Spleen (tissue), 7 donors: ENCODE data around the gene PVALEF.

Source experiments
- CTCF ChIP-seq, 11 experiments: fragments of 200-600 bp in 7 of 11; fragments of 450-650 bp in 4 of 11; sonication (generic) in 4 of 11; IDR thresholded peaks in 8 of 11; conservative IDR thresholded peaks in 3 of 11; 1 replicate in 7 of 11; 2 replicates in 4 of 11; pipeline versions ENCODE4 v1.4.0 to v1.8.0; 2016 to 2021; ENCODE audit warnings: antibody characterized with exemption in 11 of 11, inconsistent platforms in 4 of 11, mild to moderate bottlenecking in 1 of 11
- POLR2A ChIP-seq, 3 donors: fragments of 450-650 bp; IDR thresholded peaks; one replicate each; pipeline ENCODE4 v1.5.1; 2017; ENCODE audit warnings: antibody characterized with exemption in 3 of 3, mild to moderate bottlenecking in 1 of 3
- POLR2AphosphoS5 ChIP-seq, 3 donors: sonication (generic); formaldehyde crosslinking; IDR thresholded peaks; one replicate each; pipeline ENCODE4 v1.5.1; 2017; ENCODE audit warnings: antibody characterized with exemption in 3 of 3
- donor health status: DM: no; HTN: no; CAD: no; lungs with moderate emphysema.
- donor health status: DM: no; HTN: no; CAD: no.
- donor health status: DM: no; HTN: no; CAD: no.

GRCh38 chr17:81123052-81124048, 42.0 kb upstream of the PVALEF start:
- TF ChIP-seq CTCF (IDR thresholded peaks at IDR 0.05 in 8 of 11, conservative IDR thresholded peaks at IDR 0.05 in 3 of 11) (no peak), POLR2A (IDR thresholded peaks at IDR 0.05) (no peak), POLR2AphosphoS5 (IDR thresholded peaks at IDR 0.05) (no peak)
